Nucleus accumbens (tissue), 56 donors: ENCODE data around the gene MAGI1.

Source experiments
- DNase-seq, 56 donors: peaks; one replicate each; lab custom pipeline; 2025; lab: John Stamatoyannopoulos, UW

The MAGI1 gene

GRCh38 chr3:65331730-65332129 lies 707.0 kb downstream of the MAGI1 start:
- no peak for DNase-seq

GRCh38 chr3:65330072-65330471 lies 708.6 kb downstream of the MAGI1 start:
- no peak for DNase-seq

- no peak for DNase-seq
These were observed 710.6 kb downstream of the MAGI1 start for GRCh38 chr3:65328148-65328547.

- no peak for DNase-seq
These were observed 712.1 kb downstream of the MAGI1 start for GRCh38 chr3:65326574-65326973.

GRCh38 chr3:65322910-65323309 lies 715.8 kb downstream of the MAGI1 start:
- no peak for DNase-seq

GRCh38 chr3:65318231-65318630 lies 720.5 kb downstream of the MAGI1 start:
- DNase-seq = no peak

- DNase-seq = no peak
These were observed 723.8 kb downstream of the MAGI1 start for GRCh38 chr3:65314916-65315315.

GRCh38 chr3:65314269-65314668 lies 724.4 kb downstream of the MAGI1 start:
- DNase-seq = no peak

GRCh38 chr3:65313666-65314065 lies 725.1 kb downstream of the MAGI1 start:
- no peak for DNase-seq

GRCh38 chr3:65305836-65306235 lies 732.9 kb downstream of the MAGI1 start:
- DNase-seq = no peak
